ENCODE data around the gene RUFY4. TPM values are rescaled to one million over a fixed set of nuclear protein-coding genes. Genes with fewer than 3 reads are reported as not detected.
"Not testable (repeated sequence)": the region's sequence is repeated elsewhere in the genome, so short reads cannot be mapped to it uniquely, and the experiment has no call there.

RUFY4 gene, protein sequence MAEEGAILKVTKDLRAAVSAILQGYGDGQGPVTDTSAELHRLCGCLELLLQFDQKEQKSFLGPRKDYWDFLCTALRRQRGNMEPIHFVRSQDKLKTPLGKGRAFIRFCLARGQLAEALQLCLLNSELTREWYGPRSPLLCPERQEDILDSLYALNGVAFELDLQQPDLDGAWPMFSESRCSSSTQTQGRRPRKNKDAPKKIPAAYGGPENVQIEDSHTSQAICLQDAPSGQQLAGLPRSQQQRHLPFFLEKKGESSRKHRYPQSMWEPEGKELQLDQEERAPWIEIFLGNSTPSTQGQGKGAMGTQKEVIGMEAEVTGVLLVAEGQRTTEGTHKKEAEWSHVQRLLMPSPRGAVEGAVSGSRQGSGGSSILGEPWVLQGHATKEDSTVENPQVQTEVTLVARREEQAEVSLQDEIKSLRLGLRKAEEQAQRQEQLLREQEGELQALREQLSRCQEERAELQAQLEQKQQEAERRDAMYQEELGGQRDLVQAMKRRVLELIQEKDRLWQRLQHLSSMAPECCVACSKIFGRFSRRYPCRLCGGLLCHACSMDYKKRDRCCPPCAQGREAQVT
- not detected for total RNA-seq

DNA sequence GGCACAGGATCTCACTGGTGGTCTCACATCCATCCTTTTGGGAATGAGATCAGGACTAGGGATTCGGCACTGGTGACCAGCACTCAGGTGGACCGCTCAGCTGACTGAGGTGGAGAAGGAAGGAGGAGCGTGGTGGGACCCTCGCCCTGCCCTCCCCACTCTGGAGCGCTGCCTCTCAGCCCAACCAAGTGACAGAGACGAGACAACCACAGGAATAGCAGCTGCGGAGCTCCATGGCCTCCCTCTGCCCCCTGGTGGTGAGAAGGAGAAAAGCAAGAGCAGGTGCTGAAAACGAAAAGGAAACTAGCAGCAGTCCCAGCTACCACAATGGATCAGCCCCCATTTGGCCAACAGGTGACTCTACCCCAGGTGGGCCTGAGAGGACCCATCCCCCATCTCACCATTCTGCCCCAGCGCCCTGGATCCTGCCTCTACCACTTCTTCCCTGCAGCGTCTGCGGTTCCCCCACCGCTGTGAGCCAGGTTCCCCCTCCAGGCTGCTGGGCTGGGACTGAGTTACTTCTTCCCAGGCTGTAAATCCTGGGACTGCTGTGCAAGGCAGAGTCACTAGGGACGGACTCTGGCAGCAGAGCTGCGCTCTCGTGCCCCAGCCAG is at the start of gene RUFY4:
TSS of gene RUFY4 (plus strand) at position 533 of the 614 bp plus-strand sequence. CDS start 1,353 bp downstream, outside the sequence.
- intact Hi-C loops (cut with DNase I); H3K27ac ChIP-seq; H3K36me3 ChIP-seq (replicated peaks in 1 of 2; ENCODE audit: insufficient read depth in 1 of 2, low read depth in 2 of 2); H3K4me3 ChIP-seq; H3K9me3 ChIP-seq; H3K27me3 ChIP-seq; H3K4me1 ChIP-seq: not testable (repeated sequence)
- WGBS, 2 donors: 0 to 2% methylated on average over 4 to 15 of the region's 15 CpGs
- ATAC-seq (peak; percentile 82), DNase-seq (peak; percentile 58 to 79 (median 76))
- TF ChIP-seq, protein P1, sequence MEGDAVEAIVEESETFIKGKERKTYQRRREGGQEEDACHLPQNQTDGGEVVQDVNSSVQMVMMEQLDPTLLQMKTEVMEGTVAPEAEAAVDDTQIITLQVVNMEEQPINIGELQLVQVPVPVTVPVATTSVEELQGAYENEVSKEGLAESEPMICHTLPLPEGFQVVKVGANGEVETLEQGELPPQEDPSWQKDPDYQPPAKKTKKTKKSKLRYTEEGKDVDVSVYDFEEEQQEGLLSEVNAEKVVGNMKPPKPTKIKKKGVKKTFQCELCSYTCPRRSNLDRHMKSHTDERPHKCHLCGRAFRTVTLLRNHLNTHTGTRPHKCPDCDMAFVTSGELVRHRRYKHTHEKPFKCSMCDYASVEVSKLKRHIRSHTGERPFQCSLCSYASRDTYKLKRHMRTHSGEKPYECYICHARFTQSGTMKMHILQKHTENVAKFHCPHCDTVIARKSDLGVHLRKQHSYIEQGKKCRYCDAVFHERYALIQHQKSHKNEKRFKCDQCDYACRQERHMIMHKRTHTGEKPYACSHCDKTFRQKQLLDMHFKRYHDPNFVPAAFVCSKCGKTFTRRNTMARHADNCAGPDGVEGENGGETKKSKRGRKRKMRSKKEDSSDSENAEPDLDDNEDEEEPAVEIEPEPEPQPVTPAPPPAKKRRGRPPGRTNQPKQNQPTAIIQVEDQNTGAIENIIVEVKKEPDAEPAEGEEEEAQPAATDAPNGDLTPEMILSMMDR (IDR thresholded peaks at IDR 0.05): peak; percentile 64 to 90 (median 84)

DNA sequence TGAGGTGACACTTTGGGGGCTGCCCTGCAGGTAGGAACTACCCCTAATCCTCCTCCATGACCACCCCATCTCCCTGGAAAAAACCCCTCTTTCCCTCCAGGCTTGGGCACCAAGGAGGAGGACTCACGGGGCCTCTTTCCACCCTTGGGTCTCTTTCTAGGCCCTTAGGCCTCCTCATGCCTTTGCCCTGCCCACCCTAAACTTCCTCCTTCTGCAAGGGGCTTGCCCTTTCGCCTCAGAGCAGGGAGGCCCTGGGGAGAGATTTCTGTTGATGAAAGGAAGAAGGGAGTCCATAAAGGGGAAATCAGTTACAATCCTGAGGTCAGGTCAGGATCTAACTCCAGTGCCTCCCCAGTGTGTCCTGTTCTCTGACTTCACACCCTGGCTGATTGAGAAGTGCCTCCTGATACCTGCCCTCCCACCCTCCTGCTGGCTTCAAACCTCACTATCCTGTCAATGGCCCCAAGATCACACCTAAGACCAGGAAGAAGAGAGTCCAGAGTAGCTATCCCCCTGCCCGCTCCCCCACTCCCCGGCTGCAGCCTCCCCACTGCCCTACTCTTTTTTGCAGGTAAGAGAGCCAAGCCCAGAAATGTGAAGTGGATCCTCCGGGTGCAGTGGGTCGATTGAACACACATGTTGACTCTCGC is 49.5 kb upstream of the RUFY4 start:
- DNase-seq: no peak
- Histone ChIP-seq H3K27me3 (no peaks in the 10 kb centered on the region), H3K36me3 (replicated peaks in 1 of 2; ENCODE audit: insufficient read depth in 1 of 2, low read depth in 2 of 2) (no peaks in the 10 kb centered on the region), H3K9me3 (no peaks in the 10 kb centered on the region), H3K4me3 (no peak overlapping the region), H3K4me1 (peaks cover 33% of the 10 kb centered on the region), H3K27ac (no peak overlapping the region)
- ATAC-seq: no peak
- WGBS, 2 donors: 83 to 90% methylated on average over 7 of the region's 7 CpGs
- TF ChIP-seq, protein P1 (IDR thresholded peaks at IDR 0.05): no peak
- TF ChIP-seq POLR2A (IDR thresholded peaks at IDR 0.05): no peak
- intact Hi-C loops (cut with DNase I): no loop called here

GRCh38 chr2:218020281-218020680 is 48.8 kb upstream of the RUFY4 start:
- TF ChIP-seq POLR2A (IDR thresholded peaks at IDR 0.05): no peak
- TF ChIP-seq, protein P1 (IDR thresholded peaks at IDR 0.05): no peak
- Histone ChIP-seq H3K27me3 (no peaks in the 10 kb centered on the region), H3K27ac (no peak overlapping the region), H3K9me3 (no peaks in the 10 kb centered on the region), H3K4me3 (no peak overlapping the region), H3K36me3 (replicated peaks in 1 of 2; ENCODE audit: insufficient read depth in 1 of 2, low read depth in 2 of 2) (no peaks in the 10 kb centered on the region), H3K4me1 (peaks cover 33% of the 10 kb centered on the region)
- intact Hi-C loops (cut with DNase I): no loop called here
- ATAC-seq (no peak), DNase-seq (peak in 1 of 4 donors; percentile 11)
- 90 to 93% methylated on average over 5 of the region's 5 CpGs for WGBS, 2 donors

DNA sequence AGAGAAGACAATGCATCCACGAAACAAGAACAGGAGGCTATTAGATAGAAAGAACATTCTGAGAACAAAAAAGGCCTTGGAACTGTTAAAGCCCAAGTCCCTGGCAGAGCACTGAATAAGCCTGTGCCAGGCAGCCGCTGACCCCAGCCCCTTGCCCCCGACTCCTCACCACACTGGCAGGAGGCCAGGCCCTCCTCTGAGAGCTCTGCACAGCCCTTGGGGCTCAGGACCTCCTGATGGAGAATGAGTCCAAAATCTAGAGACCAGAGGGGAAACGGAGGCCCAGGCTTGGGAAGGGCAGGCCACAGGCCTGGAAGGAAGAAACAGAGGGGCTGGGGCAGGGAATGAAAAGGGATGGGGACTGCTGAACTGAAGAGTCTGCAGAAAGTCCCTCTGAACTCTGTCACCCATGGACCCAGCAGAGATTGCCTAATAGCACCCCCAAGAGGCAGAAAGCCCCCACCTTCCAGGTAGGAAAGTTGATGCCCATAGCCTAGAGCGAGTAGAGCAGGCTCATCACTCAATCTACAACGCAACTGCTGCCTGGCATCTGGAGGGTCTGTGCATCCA is 48.0 kb upstream of the RUFY4 start:
- H3K27ac ChIP-seq: no peak overlapping the region
- no peaks in the 10 kb centered on the region for H3K36me3 ChIP-seq (replicated peaks in 1 of 2; ENCODE audit: insufficient read depth in 1 of 2, low read depth in 2 of 2)
- TF ChIP-seq POLR2A (IDR thresholded peaks at IDR 0.05): no peak
- TF ChIP-seq, protein P1 (IDR thresholded peaks at IDR 0.05): no peak
- ATAC-seq (no peak), DNase-seq (peak in 2 of 4 donors; percentile 7 to 10)
- H3K9me3 ChIP-seq: no peaks in the 10 kb centered on the region
- WGBS, 2 donors: 85 to 86% methylated on average over 4 to 6 of the region's 6 CpGs
- no peaks in the 10 kb centered on the region for H3K27me3 ChIP-seq
- intact Hi-C loops (cut with DNase I): no loop called here
- H3K4me1 ChIP-seq: peaks cover 33% of the 10 kb centered on the region
- no peak overlapping the region for H3K4me3 ChIP-seq

All from body of pancreas (tissue), 4 donors.